ENCODE results near the gene PIM2.

Gene PIM2

GRCh38 chrX:48940404-48940955 is 21.7 kb upstream of the PIM2 start:
- TF ChIP-seq GATA2 (IDR thresholded peaks at IDR 0.05; ENCODE audit: low read depth, low read length) (no peak), GATA3 (IDR thresholded peaks at IDR 0.05; ENCODE audit: low read depth, low read length) (no peak)

GRCh38 chrX:48939524-48940228 is 20.9 kb upstream of the PIM2 start:
- TF ChIP-seq GATA2 (IDR thresholded peaks at IDR 0.05; ENCODE audit: low read depth, low read length): no peak
- no peak for TF ChIP-seq GATA3 (IDR thresholded peaks at IDR 0.05; ENCODE audit: low read depth, low read length)

GRCh38 chrX:48938721-48939425 is 20.0 kb upstream of the PIM2 start:
- TF ChIP-seq GATA2 (IDR thresholded peaks at IDR 0.05; ENCODE audit: low read depth, low read length) (no peak), GATA3 (IDR thresholded peaks at IDR 0.05; ENCODE audit: low read depth, low read length) (no peak)

- no peak for TF ChIP-seq GATA3 (IDR thresholded peaks at IDR 0.05; ENCODE audit: low read depth, low read length)
- no peak for TF ChIP-seq GATA2 (IDR thresholded peaks at IDR 0.05; ENCODE audit: low read depth, low read length)
These were observed 18.5 kb upstream of the PIM2 start for GRCh38 chrX:48937054-48937907.

DNA sequence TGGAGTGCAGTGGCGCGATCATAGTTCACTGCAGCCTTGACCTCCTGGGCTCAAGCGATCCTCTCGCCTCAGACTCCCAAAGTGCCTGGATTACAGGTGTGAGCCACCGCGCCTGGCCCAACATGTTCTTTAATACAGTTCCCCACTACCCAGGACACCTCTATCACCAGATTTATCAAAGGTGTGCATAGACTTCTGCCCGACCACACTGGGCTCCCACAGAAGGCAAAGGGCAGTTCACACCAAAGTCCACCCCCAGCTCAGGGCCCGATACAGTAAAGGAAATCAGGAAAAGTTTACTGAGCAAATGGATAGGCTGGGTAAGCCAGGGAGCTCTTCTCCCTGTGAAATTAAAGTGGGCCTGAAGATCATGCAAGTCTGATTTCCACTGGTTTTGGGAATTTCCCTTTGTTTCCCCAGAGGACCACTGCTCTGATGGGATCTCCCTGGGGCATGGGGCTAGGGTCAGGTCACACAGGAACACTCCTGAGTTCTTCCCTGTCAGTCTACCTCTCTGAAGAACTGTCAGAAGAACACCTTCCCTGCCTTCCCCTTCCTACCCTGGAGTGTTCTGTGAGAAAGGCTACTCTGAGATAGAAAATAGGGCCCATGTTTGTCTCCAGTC is 17.7 kb upstream of the PIM2 start:
- TF ChIP-seq GATA3 (IDR thresholded peaks at IDR 0.05; ENCODE audit: low read depth, low read length): no peak
- TF ChIP-seq GATA2 (IDR thresholded peaks at IDR 0.05; ENCODE audit: low read depth, low read length): no peak

DNA sequence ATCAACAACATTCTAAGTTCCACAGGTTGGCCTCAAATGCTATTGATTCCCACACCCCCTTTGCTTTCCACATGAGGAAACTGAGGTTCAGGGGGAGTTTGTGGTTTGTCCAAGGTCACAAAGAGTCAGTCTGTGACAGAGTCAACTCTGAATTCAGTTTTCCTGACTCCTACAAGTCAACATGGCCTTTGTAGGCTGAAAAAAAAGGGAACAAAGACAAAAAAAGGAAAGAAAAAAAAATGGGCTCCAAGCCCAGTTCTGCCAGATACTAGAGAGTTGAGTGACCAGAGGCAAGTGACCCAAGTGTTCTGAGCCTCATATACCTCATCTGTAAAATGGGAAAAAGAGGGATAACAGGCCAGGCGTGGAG is 16.5 kb upstream of the PIM2 start:
- TF ChIP-seq GATA3 (IDR thresholded peaks at IDR 0.05; ENCODE audit: low read depth, low read length): no peak
- TF ChIP-seq GATA2 (IDR thresholded peaks at IDR 0.05; ENCODE audit: low read depth, low read length): no peak

- TF ChIP-seq GATA3 (IDR thresholded peaks at IDR 0.05; ENCODE audit: low read depth, low read length): no peak
These were observed 15.9 kb upstream of the PIM2 start for GRCh38 chrX:48934581-48935300.

DNA sequence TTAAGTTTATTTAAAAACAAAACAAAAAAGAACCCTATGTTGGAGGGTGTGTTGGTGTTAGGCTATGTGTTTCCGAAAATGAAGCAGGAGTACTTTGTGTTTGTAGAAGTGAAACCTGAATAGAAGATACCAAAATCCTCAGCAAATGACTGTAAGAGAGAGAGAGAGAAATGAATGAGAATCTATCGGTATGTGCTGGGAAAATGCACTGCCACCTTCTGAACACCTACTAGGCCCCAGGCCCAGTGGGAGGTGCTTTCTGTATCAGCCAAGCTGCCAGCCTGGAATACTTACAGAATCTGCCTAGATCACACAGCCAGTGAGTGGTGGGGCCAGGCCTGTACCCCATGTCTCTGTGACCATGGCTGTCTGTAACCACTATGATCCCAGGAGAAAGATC is 14.9 kb upstream of the PIM2 start:
- TF ChIP-seq GATA3 (IDR thresholded peaks at IDR 0.05; ENCODE audit: low read depth, low read length) (no peak), GATA2 (IDR thresholded peaks at IDR 0.05; ENCODE audit: low read depth, low read length) (no peak)

- TF ChIP-seq GATA2 (IDR thresholded peaks at IDR 0.05; ENCODE audit: low read depth, low read length) (no peak), GATA3 (IDR thresholded peaks at IDR 0.05; ENCODE audit: low read depth, low read length) (no peak)
These were observed 9.0 kb upstream of the PIM2 start for GRCh38 chrX:48927736-48928382.

DNA sequence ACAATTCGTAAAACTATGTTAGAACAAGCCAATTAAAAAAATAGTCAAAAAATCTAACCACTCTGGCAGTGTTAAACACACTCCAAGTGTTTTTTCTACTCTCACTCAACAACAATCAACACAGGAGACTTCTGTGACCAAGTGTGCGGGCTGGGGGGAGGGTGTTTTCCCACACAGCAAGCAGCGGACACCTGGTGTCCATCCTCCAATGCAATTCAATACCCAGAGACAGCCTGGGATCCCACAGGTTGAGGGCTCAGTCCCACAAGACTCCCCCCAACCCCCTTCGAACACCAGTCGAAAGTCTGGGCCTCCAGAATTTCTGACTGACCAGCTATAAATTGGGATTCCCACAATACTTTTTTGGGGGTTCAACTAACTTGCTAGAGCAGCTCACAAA is 8.3 kb upstream of the PIM2 start:
- TF ChIP-seq GATA3 (IDR thresholded peaks at IDR 0.05; ENCODE audit: low read depth, low read length) (no peak), GATA2 (IDR thresholded peaks at IDR 0.05; ENCODE audit: low read depth, low read length) (no peak)

- TF ChIP-seq GATA3 (IDR thresholded peaks at IDR 0.05; ENCODE audit: low read depth, low read length) (no peak), GATA2 (IDR thresholded peaks at IDR 0.05; ENCODE audit: low read depth, low read length) (no peak)
These were observed 5.4 kb upstream of the PIM2 start for GRCh38 chrX:48924270-48924669.

DNA sequence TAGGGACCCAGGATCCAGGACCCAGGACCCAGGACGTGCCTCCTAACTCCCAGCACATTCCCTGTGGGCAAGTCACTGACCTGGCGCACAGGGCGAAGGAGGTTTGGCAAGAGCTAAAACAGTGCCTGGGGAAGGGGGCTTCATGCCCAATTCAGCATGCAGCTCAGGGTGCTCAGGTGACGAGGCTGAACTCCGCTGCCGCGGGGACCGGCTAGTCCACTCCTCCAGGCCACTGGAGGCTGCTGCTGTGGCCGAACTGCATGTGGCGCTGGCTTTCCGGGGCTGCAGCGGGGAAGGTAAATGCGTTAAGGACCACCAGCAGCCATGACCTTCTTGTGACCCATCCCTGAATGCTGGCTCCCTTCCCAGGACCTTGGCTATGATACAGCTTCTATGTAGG is 4.9 kb upstream of the PIM2 start:
- TF ChIP-seq GATA3 (IDR thresholded peaks at IDR 0.05; ENCODE audit: low read depth, low read length) (no peak), GATA2 (IDR thresholded peaks at IDR 0.05; ENCODE audit: low read depth, low read length) (no peak)

DNA sequence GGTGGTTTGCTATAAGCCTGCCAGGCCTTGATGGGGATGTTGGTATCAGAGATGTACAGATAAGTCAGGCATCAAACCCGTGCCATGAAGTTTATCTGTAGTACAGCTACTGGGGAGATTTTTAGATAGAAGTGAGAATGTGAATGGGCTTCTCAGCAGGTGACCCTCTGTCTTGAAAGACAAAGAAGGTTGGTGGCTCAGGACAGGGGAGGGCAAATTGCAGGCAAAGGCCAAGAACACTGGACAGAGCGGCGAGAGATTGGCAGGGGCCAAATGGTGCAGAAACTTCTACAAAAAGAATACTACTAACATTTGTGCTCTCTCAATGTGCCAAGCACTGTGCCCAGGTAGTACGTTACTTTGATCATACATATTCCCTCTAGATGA is 1.9 kb upstream of the PIM2 start:
- no peak for TF ChIP-seq GATA3 (IDR thresholded peaks at IDR 0.05; ENCODE audit: low read depth, low read length)
- TF ChIP-seq GATA2 (IDR thresholded peaks at IDR 0.05; ENCODE audit: low read depth, low read length): no peak
